ENCODE results near the gene PRKD3.
"Not testable (repeated sequence)": the region's sequence is repeated elsewhere in the genome, so short reads cannot be mapped to it uniquely, and the experiment has no call there.

PRKD3 gene

GRCh38 chr2:37306024-37306423, 18.6 kb downstream of the PRKD3 start:
- no peak for DNase-seq

- no peak for DNase-seq
Observed at GRCh38 chr2:37302701-37303252, 21.9 kb downstream of the PRKD3 start.

- no peak for DNase-seq
Observed at GRCh38 chr2:37301408-37301807, 23.2 kb downstream of the PRKD3 start.

GRCh38 chr2:37300578-37300977, 24.1 kb downstream of the PRKD3 start:
- DNase-seq: no peak

GRCh38 chr2:37300146-37300545, 24.5 kb downstream of the PRKD3 start:
- no peak for DNase-seq

- DNase-seq: no peak
Observed at GRCh38 chr2:37297632-37298031, 27.0 kb downstream of the PRKD3 start.

- no peak for DNase-seq
Observed at GRCh38 chr2:37295469-37296073, 29.1 kb downstream of the PRKD3 start.

- not testable (repeated sequence) for DNase-seq
Observed at GRCh38 chr2:37294858-37295257, 29.8 kb downstream of the PRKD3 start.

- DNase-seq: no peak
Observed at GRCh38 chr2:37291680-37292079, 33.0 kb downstream of the PRKD3 start.

GRCh38 chr2:37287966-37288365, 36.7 kb downstream of the PRKD3 start:
- no peak for DNase-seq

- DNase-seq: no peak
Observed at GRCh38 chr2:37284381-37284780, 40.3 kb downstream of the PRKD3 start.

GRCh38 chr2:37283207-37283606, 41.4 kb downstream of the PRKD3 start:
- no peak for DNase-seq

GRCh38 chr2:37282746-37283145, 41.9 kb downstream of the PRKD3 start:
- DNase-seq: no peak

GRCh38 chr2:37281916-37282315, 42.7 kb downstream of the PRKD3 start:
- DNase-seq: no peak

GRCh38 chr2:37276291-37276690, 48.3 kb downstream of the PRKD3 start:
- no peak for DNase-seq
